H1 (cell line): Measurements from ENCODE around the gene AIPL1. TPM values are rescaled to one million over a fixed set of nuclear protein-coding genes. Genes with fewer than 3 reads are reported as not detected.

Source experiments
- EP300 ChIP-seq, 2 experiments: IDR thresholded peaks; 1 replicate in 1 of 2; 2 replicates in 1 of 2; pipeline ENCODE4 v1.6.1; 2011 to 2012; ENCODE audit warnings: low read depth in 2 of 2, low read length in 2 of 2, mild to moderate bottlenecking in 2 of 2, borderline replicate concordance in 1 of 2, inconsistent platforms in 1 of 2, moderate library complexity in 1 of 2
- HDAC6 ChIP-seq: IDR thresholded peaks from one replicate; pipeline ENCODE4 v1.7.1; 2012; ENCODE audit warnings: low read depth, mild to moderate bottlenecking, inconsistent platforms, low read length, moderate library complexity
- SIRT6 ChIP-seq: IDR thresholded peaks from one replicate; pipeline ENCODE4 v1.7.1; 2012; ENCODE audit warnings: low read length, inconsistent platforms
- polyA plus RNA-seq, 7 experiments: library from polyadenylated mRNA; depleted of rRNA in 3 of 7; stranded (reverse) in 5 of 7; unstranded in 2 of 7; fragments of >200 nt in 5 of 7; fragments of 200-250 nt in 2 of 7; gene quantifications; 1 replicate in 5 of 7; 2 replicates in 1 of 7; 4 replicates in 1 of 7; pipeline versions ENCODE4 v1.2.1 to v1.2.3, GENCODE V29; 2011 to 2013; ENCODE audit warnings: missing spikeins in 2 of 7, mixed read lengths in 2 of 7
- total RNA-seq: library from RNA; stranded (reverse); fragmentation: NEBNext Ultra II Directional; extraction: Animal tissue kit (Norgen Biotek cat#: 25700); gene quantifications from 2 replicates; pipeline ENCODE4 v1.2.1, GENCODE V29; 2021
- TF ChIP-seq, protein P1 (sequence below): IDR thresholded peaks from 2 replicates; pipeline ENCODE4 v1.6.1; 2012; ENCODE audit warnings: low read length, inconsistent platforms

AIPL1 gene
- total and polyA plus RNA-seq, 2 of the 8 experiments (the other 6 are each of a cell fraction or from before 2014, with no cell fraction given) = 0.56 to 0.71 TPM

DNA sequence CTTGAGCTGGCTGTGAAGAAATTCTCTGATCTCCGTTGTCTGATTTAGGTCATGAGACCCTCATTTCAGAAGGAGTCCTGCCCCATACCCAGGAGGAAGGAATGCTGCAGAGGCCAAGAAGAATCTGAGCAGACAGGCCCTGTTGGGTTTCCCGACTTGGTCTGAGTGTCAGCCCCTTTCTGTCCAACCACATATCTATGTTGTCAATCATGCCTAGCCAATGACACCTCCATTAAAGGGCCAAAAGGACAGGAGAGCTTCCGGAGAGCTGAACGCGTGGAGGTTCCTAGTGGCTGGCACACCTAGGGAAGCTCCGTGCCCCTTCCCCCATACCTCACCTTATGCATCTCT is 47.2 kb upstream of the AIPL1 start (continued):
- TF ChIP-seq SIRT6 = no peak
- no peak for TF ChIP-seq EP300 (IDR thresholded peaks at IDR 0.05; ENCODE audit: borderline replicate concordance in 1 of 2, low read depth in 2 of 2, low read length in 2 of 2)
- TF ChIP-seq HDAC6 = no peak
- TF ChIP-seq, protein P1, sequence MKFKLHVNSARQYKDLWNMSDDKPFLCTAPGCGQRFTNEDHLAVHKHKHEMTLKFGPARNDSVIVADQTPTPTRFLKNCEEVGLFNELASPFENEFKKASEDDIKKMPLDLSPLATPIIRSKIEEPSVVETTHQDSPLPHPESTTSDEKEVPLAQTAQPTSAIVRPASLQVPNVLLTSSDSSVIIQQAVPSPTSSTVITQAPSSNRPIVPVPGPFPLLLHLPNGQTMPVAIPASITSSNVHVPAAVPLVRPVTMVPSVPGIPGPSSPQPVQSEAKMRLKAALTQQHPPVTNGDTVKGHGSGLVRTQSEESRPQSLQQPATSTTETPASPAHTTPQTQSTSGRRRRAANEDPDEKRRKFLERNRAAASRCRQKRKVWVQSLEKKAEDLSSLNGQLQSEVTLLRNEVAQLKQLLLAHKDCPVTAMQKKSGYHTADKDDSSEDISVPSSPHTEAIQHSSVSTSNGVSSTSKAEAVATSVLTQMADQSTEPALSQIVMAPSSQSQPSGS = no peak
